HG03045 (cell line): ENCODE data around the gene MAGI2.

ENCODE experiments used
- ATAC-seq: cut with Tn5 transposase; IDR thresholded peaks from one replicate; pipeline ENCODE4 v1.9.1; 2021; ENCODE audit warnings: mild to moderate bottlenecking, moderate library complexity; ENCODE audit not compliant: unreplicated experiment

Gene MAGI2

GRCh38 chr7:78130446-78131215 is 1322.8 kb downstream of the MAGI2 start:
- no peak for ATAC-seq

GRCh38 chr7:78129865-78130264 is 1323.6 kb downstream of the MAGI2 start:
- ATAC-seq = no peak

- no peak for ATAC-seq
Measured at GRCh38 chr7:78127009-78127408, 1326.5 kb downstream of the MAGI2 start.

DNA sequence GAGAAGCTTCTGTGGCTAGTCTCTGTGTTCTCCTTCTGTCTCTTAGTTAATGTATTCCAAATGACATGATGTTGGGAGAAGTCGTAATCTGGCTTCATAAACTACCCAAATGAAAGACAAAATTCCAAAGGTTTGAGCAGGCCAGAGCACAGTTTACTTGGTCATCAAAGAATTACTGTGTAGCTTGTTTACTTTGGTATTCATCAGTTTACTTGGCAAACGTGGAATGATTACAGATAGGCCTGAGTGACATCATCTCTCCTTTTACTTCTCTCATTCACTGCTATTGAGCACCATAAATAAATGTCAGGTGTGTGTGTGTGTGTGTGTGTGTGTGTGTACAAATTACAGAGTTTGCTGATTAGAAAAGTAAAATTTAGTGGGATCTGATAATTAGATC is 1327.6 kb downstream of the MAGI2 start:
- no peak for ATAC-seq

DNA sequence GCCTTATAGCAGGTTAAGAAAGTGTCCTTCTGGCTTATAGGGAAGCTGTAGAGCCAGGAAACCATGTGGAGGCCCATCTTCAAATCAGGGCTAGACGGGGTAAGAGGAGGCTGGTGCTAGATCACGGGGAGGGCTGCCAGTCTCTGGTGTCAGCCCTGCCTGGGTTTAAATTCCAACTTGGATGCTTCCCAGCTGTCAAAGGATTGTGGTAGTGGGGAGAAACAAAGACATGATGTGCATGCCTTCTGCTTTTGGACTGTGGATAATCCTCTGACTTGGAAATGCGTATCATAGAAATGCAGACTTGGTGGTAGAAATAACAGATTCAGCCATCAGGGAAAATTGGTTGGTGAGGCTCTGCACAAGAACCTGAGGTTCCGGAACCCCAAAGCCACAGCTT is 1329.3 kb downstream of the MAGI2 start:
- no peak for ATAC-seq

GRCh38 chr7:78121888-78122287 is 1331.6 kb downstream of the MAGI2 start:
- ATAC-seq = no peak

DNA sequence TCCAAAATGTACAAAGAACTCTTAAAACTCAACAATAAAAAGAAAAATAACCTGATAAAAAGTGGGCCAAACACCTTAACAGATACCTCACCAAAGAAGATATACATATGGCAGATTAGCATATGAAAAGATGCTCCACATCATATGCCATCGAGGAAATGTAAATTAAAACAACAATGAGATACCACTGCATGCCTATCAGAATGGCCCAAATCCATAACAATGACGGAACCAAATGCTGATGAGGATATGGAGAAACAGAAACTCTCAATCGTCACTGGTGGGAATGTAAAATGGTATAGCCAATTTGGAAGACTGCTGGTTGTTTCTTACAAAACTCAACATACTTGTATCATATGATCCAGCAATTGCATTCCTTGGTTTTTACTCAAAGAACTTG is 1335.0 kb downstream of the MAGI2 start:
- ATAC-seq = no peak

- no peak for ATAC-seq
Measured at GRCh38 chr7:78115876-78116275, 1337.6 kb downstream of the MAGI2 start.

- ATAC-seq = no peak
Measured at GRCh38 chr7:78114993-78115392, 1338.5 kb downstream of the MAGI2 start.

DNA sequence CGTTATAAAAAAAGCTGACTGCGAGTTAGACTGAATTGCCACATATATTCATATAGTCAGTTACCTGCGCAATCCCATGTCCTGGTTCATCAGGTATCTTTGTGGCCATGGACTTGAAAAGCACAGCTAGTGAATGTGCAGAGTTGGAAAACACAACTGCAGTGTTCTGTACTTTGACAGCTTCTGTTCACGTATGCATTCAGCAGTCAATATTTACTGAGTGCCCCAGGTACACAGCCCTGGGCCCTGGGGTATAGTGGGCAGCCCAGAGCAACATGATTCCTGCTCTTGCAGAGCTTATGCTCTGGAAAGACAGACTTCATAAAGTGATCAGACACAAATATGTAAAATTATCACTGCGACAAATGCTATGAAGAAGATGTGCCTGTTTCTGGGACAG is 1341.0 kb downstream of the MAGI2 start:
- ATAC-seq = no peak

DNA sequence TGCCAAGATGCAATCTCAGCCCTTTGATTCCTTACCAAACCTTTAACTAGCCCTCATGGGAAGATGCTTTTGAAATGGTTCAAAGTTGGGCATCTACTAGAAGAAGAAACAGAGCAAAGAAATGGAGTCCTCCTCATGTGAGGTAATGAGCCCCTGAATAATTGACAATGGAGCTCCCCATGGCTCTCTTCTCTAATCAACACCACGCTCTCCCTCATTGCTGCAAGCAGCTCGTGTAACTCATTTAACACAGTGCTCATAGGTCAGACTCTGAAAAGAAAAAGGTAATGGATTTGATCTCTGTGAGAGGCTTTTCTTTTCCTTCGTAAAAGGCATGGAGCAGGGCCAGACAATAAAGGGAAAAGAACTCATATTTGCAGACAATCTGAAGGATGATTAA is 1342.1 kb downstream of the MAGI2 start:
- ATAC-seq = no peak

DNA sequence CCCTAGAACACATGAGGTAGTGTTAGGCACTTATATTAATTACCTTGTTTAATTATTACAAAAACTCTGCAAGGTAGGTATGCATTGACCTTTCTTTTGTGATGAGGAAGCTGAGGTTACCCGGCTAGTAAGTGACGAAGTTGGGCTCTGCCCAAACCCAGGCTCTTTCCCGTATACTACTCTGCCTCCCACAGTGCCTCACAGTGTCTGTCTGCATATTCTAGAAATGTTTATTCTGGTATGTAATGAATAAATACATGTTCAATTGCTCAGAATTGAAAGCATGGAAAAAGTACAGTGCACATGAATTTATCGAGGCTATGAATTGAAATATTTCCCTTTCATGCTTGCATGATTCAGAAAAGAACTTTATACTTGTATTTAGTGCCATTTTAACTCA is 1350.0 kb downstream of the MAGI2 start:
- ATAC-seq = no peak

DNA sequence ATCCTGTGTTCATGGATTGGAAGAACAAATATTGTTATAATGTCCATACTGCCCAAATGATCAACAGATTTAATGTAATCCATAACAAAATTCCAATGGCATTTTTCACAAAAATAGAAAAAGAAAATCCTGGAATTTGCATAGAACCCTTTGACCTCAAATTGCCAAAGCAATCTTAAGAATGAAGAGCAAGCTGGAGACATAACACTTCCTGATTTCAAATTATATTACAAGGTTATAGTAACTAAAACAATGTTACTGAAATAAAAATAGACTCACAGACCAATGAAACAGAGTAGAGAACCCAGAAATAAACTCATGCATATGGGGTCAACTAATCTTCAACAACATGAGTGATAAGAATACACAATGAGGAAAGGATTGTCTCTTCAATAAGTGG is 1352.4 kb downstream of the MAGI2 start:
- ATAC-seq = no peak

DNA sequence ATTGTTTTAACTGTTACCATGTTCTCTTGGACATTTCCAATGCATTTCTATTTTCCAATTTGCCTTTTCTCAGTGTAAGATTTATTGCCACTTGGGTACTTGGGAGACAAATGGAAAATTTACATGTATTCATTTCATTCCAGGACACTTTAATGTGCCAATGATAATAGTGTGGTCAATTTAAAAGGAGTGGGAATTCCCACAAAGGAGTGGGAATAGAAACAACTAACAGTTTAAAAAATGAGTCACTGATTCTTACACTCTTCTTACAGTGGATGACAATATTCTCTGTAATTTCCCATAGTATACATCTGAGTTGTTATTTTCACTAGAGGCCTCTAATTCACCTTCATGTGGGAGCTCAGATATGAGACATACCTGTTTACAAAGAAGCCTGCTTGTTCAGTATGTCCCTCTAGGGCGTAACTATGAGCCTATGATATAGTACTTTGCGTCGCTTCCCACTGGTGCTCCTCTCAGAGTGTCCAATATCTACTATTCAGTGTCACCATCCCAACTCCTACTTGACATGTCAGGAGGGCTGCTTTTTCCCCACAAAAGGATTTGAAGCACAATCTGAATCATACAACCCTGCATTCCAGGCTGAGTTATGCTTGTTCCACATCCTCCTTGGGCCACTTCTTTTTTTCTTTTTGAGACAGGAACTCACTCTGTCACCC is 1353.6 kb downstream of the MAGI2 start:
- no peak for ATAC-seq

DNA sequence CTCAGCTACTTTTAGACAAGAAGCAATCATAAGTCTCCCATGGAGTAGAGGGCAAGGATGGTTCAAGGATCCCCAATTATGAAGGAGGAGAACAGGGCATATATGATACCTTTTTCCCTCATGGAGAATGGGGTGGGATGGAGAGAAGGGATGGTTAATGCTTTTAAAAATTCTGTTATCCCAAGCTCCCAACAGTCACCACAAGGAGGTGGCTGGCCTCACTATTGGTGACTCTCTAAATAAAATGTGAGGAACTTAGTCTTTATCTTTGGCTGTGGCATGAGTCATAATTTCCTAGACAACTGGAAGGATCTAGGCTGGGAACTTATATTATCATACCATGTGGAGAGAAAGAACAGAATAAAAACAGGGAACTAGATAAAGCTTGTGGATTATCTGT is 1357.9 kb downstream of the MAGI2 start:
- ATAC-seq = no peak

DNA sequence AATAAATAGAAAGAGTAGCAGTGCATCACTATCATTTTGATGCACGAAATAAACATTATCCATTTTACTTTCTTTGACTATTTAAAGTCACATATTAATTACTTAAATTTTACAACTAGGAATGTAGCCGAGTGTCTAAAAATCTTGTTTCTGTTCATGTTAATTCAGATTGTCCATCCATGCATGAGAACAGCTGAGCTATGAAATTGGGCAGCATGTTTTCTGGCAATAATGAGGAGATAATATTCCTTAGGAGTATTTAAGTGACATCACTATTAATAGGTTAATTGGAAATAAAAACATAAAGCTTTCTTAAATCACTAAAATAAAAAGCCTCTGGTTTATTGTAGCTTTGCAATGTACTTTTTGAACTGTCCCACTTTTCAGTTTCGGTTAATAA is 1361.1 kb downstream of the MAGI2 start:
- no peak for ATAC-seq

DNA sequence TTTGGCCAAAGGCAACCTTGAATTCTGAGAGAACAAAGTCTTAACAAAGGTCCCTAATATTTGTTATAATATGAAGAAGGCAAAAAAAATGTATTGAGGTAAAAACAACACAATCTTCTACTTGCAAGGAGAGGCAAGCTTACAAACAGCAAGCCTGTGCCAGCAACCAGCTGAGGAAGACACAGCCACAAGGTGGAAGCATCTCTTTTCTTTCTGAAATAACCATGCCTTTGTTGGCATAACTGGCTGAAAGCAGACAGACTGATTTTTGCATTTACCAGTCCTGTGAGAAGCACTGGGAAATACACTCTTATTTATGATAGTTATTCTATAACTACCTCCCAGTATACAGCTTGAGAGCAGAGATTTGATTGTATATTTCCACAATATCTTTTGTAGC is 1362.9 kb downstream of the MAGI2 start:
- ATAC-seq = no peak

DNA sequence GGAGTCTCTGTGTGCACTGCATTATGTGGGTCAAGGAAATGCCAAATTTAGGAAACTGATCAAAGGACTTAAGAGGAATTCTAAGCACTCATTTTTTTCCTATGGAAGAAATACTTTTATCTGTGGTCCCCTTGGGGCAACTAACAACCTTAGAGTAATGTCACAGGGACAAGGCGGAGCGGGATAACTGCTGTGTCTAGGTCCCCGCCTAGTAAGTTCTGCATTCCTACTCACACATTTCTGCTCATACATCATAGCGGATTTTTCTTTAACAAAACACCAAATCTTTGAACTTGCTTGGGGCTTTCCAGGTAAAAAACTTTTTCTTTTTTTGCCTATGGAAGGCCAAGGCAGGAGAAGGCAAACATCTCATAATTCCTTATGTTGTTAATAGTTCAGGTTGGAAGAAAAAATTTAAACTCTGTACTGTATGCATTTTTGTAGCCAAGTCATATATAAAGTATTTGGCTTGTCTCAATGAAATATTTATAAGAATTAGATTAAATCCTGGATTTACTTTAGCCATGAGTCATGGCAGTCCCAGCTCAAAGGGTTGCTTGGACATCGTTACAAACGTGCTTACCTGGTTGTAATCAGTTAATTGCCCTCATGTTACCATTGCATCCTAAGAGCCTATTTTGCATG is 1369.9 kb downstream of the MAGI2 start:
- no peak for ATAC-seq

DNA sequence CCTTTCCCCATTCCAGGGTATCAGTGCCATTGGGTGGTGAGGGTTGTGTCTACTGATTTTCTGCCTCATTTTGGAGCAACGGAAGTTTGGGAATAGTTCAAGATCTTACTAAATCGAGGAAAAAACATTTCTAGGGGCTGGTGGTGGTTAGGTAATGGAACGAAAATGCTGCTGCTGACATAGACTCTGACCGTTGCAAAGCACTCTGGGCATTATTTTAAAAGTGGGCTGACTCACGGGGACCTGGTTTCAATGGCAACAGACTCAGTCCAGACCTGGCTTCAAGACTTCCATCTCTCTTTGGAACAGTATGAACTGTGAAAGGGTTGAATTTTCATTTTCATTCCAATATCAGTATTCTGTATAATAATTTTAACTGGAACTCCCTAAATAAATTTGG is 1370.9 kb downstream of the MAGI2 start:
- ATAC-seq = no peak

GRCh38 chr7:78081888-78082287 is 1371.6 kb downstream of the MAGI2 start:
- no peak for ATAC-seq

DNA sequence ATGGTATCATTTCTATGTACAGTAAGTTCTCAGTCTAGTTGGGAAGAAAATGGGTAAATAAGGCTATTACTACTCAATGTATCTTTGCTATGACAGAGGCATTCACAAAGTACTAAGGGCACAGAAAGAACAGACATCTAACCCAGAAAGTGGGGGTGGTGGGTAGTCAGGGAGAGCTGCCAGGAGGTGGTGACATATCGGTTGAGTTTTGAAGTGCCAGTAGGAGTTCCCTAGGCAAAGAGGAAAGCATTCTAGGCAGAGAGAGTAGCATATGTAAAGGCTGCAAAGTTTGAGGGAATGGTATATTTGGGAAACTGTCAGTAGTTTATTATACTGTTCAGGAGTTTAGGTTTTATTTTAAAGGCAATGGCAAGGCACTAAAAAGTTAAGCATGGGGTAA is 1372.1 kb downstream of the MAGI2 start:
- ATAC-seq = no peak

- no peak for ATAC-seq
Measured at GRCh38 chr7:78080811-78081210, 1372.7 kb downstream of the MAGI2 start.
